VCaP (cell line): ENCODE results near the gene OR10T2.
"Not testable (repeated sequence)": the region's sequence is repeated elsewhere in the genome, so short reads cannot be mapped to it uniquely, and the experiment has no call there.

Experiments used
- H3K27ac ChIP-seq: fragments of 450-650 bp; 2 replicates; pipeline ENCODE4 v1.5.1; 2017
- TF ChIP-seq, protein P1 (sequence below): fragments of 450-650 bp; conservative IDR thresholded peaks from 2 replicates; pipeline ENCODE4 v1.5.1; 2017; ENCODE audit warnings: mild to moderate bottlenecking, moderate library complexity

The OR10T2 gene, protein sequence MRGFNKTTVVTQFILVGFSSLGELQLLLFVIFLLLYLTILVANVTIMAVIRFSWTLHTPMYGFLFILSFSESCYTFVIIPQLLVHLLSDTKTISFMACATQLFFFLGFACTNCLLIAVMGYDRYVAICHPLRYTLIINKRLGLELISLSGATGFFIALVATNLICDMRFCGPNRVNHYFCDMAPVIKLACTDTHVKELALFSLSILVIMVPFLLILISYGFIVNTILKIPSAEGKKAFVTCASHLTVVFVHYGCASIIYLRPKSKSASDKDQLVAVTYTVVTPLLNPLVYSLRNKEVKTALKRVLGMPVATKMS

DNA sequence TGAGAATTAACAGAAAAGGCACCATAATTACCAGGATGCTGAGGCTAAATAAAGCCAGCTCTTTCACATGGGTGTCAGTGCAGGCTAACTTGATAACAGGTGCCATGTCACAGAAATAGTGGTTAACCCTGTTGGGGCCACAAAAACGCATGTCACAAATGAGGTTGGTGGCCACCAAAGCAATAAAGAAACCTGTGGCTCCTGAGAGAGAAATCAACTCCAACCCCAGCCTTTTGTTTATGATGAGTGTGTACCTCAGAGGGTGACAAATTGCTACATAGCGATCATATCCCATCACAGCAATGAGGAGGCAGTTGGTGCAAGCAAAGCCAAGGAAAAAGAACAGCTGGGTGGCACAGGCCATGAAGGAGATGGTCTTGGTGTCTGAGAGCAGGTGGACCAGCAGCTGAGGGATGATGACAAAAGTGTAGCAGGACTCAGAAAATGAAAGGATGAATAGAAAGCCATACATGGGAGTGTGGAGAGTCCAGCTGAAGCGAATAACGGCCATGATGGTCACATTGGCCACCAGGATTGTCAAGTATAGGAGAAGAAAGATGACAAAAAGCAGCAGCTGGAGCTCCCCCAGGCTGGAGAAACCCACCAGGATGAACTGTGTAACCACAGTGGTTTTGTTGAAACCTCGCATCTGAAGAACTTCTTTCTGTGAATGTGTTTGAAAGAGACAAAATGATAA, at the start of gene OR10T2:
Gene OR10T2 (minus strand): TSS at position 649 of the 697 bp plus-strand sequence. CDS start 0 bp downstream, at position 649.
- H3K27ac ChIP-seq: no peak within 1 kb of the TSS
- TF ChIP-seq, protein P1, sequence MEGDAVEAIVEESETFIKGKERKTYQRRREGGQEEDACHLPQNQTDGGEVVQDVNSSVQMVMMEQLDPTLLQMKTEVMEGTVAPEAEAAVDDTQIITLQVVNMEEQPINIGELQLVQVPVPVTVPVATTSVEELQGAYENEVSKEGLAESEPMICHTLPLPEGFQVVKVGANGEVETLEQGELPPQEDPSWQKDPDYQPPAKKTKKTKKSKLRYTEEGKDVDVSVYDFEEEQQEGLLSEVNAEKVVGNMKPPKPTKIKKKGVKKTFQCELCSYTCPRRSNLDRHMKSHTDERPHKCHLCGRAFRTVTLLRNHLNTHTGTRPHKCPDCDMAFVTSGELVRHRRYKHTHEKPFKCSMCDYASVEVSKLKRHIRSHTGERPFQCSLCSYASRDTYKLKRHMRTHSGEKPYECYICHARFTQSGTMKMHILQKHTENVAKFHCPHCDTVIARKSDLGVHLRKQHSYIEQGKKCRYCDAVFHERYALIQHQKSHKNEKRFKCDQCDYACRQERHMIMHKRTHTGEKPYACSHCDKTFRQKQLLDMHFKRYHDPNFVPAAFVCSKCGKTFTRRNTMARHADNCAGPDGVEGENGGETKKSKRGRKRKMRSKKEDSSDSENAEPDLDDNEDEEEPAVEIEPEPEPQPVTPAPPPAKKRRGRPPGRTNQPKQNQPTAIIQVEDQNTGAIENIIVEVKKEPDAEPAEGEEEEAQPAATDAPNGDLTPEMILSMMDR: no peak

DNA sequence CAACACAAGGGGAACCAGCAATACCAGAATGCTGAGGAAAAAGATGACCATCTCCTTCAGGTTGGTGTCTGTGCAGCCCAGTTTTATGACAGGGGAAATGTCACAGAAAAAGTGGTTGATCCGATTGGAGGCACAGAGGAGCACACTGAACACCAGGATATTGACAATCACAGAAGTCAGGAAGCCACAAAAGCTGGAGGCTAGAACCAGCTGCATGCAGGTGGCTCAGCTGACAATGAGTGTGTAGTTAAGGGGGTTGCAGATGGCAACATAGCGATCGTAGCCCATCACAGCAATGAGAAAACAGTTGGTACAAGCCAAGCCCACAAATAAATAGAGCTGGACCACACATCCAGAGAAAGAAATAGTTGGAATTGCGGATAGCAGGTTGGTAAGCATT, 46.1 kb upstream of the OR10T2 start:
- no peak overlapping the region for H3K27ac ChIP-seq
- TF ChIP-seq, protein P1: no peak

DNA sequence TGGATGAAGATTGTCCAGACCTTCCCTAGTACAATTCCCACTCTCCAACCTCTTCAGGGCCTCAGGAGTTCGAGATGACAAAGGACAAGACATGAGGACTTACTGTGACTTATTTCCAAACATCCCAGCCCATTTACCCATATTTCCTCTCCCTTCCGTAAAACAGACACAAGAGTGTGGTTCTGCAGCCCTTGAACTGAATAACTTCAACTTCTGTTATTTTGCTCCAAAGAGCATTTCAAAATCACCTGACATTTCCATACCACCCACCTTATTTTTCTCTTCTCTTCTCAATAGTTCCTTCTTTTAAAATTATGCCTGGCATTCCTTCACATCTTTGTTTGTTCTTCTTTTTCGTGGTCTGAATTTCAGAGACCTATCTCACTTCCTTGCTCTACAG, 35.5 kb upstream of the OR10T2 start:
- TF ChIP-seq, protein P1: no peak

DNA sequence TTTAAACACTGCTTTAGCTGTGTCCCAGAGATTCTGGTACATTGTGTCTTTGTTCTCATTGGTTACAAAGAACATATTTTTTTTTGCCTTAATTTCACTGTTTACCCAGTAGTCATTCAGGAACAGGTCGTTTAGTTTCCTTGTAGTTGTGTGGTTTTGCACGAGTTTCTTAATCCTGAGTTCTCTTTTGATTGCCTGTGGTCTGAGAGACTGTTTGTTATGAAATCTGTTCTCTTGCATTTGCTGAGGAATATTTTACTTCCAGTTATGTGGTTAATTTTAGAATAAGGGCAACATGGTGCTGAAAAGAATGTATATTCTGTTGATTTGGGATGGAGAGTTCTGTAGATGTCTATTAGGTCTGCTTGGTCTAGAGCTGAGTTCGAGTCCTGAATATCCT, 30.9 kb upstream of the OR10T2 start:
- H3K27ac ChIP-seq: not testable (repeated sequence)

More for the DNA sequence above, 35.5 kb upstream of the OR10T2 start:
- no peak overlapping the region for H3K27ac ChIP-seq

DNA sequence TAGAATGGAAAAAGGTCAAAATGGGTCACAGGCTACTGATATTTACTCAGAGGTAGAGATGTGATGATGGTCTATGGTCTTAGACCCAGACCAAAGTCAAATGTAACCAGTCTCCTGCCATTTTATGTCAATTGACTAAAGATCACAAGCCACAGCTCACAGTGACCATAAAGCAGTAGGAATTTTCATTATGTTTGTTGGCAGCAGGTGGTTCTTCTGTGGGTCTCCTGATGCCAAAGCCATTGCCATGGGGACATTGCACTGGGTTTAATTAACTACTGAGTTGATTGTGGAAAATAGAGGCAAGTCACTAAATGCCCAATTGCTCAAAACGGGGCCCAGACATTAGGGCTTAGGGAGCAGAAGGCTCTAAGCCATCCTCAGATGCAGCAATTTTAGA, 26.9 kb upstream of the OR10T2 start, which contains the start of gene OR10K2:
Gene OR10K2 (minus strand): TSS at position 101 of the 400 bp plus-strand sequence. CDS start 5,371 bp downstream, outside the sequence.
- TF ChIP-seq, protein P1: no peak
- no peak within 1 kb of the TSS for H3K27ac ChIP-seq

DNA sequence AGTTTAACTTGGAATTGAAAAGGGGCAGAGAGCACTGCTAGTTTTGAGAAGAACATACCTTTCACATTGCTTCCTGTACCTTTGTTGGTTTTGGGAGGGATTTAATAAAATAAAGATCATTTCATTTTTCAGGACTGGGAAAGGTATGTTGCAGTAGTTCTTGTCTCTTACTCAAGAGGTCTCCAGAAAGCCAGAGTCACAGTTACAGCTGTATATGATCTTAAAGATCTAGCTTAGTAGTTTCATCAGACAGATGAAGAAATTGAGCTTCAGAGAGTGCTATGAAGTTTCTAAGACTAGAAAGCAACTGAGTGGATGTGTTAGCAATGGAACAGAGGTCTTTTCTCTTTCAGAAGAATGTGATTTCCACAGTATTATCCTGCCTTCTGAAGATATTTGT, 25.8 kb upstream of the OR10T2 start:
- TF ChIP-seq, protein P1: no peak
- no peak overlapping the region for H3K27ac ChIP-seq

DNA sequence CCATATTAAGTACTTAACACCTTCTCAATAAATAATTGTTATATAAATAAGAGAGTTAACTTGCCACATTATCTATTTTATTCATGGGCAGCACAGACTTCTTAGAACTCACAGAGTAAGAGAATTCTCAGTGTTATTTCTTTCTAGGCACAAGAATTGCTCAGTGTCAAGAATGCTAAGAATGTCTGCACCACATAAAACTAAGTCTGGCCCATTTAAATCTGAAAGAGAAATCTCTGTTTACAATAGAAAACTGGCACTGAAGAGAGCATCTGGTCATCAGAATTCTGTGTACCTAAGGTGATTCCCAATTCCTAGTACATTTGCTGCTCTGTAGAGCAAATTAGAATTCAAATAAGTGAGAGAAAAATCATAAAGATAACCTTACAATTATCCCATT, 22.9 kb upstream of the OR10T2 start:
- H3K27ac ChIP-seq: no peak overlapping the region
- TF ChIP-seq, protein P1: no peak

- H3K27ac ChIP-seq: no peak overlapping the region
- TF ChIP-seq, protein P1: no peak
Observed at GRCh38 chr1:158417586-158417985, 18.3 kb upstream of the OR10T2 start.
